Activated T-cell treated with anti-CD3 and anti-CD28 coated beads, Interleukin-2, amount 50 U/mL, for 48 hours (primary cell): ENCODE data around the gene TEC.
A peak's percentile ranks its signal among the peaks of the same experiment; 100 is the strongest.

Experiments used
- DNase-seq, 2 experiments: peaks; one replicate each; pipeline ENCODE4 v3.0.0-alpha.2; 2020

TEC gene

GRCh38 chr4:48153791-48154550 lies 115.7 kb downstream of the TEC start:
- DNase-seq = no peak

GRCh38 chr4:48152259-48152658 lies 117.4 kb downstream of the TEC start:
- no peak for DNase-seq

- DNase-seq = no peak
These were observed 119.7 kb downstream of the TEC start for GRCh38 chr4:48149827-48150370.

GRCh38 chr4:48147621-48148020 lies 122.0 kb downstream of the TEC start:
- no peak for DNase-seq

GRCh38 chr4:48141048-48141447 lies 128.6 kb downstream of the TEC start:
- no peak for DNase-seq

- DNase-seq = no peak
These were observed 129.9 kb downstream of the TEC start for GRCh38 chr4:48139691-48140090.

- DNase-seq = no peak
These were observed 130.7 kb downstream of the TEC start for GRCh38 chr4:48138936-48139335.

GRCh38 chr4:48138511-48138910 lies 131.1 kb downstream of the TEC start:
- DNase-seq = no peak

GRCh38 chr4:48137846-48138245 lies 131.8 kb downstream of the TEC start:
- DNase-seq = peak in 1 of 2 experiments; percentile 34

GRCh38 chr4:48134081-48134480 lies 135.6 kb downstream of the TEC start, which contains the start of gene TXK:
Gene TXK, minus strand, starts transcription at chr4:48134250. Its CDS starts 80 bp downstream, at chr4:48134170.
- no peak for DNase-seq

- DNase-seq = no peak
These were observed 136.0 kb downstream of the TEC start for GRCh38 chr4:48133669-48134068.

GRCh38 chr4:48131736-48132135 lies 137.9 kb downstream of the TEC start:
- no peak for DNase-seq

- DNase-seq = peak in 1 of 2 experiments; percentile 32
These were observed 139.5 kb downstream of the TEC start for GRCh38 chr4:48130100-48130499.

- peak; percentile 65 to 70 for DNase-seq
These were observed 140.2 kb downstream of the TEC start for GRCh38 chr4:48129307-48130014.

GRCh38 chr4:48127682-48128404 lies 141.8 kb downstream of the TEC start:
- peak; percentile 84 to 87 for DNase-seq

- no peak for DNase-seq
These were observed 142.4 kb downstream of the TEC start for GRCh38 chr4:48127231-48127630.

- no peak for DNase-seq
These were observed 143.0 kb downstream of the TEC start for GRCh38 chr4:48126621-48127020.

GRCh38 chr4:48124870-48125269 lies 144.8 kb downstream of the TEC start:
- DNase-seq = no peak

- no peak for DNase-seq
These were observed 146.9 kb downstream of the TEC start for GRCh38 chr4:48122756-48123155.

GRCh38 chr4:48121180-48121579 lies 148.5 kb downstream of the TEC start:
- DNase-seq = no peak

- no peak for DNase-seq
These were observed 149.5 kb downstream of the TEC start for GRCh38 chr4:48120132-48120531.

- no peak for DNase-seq
These were observed 150.0 kb downstream of the TEC start for GRCh38 chr4:48119646-48120045.

GRCh38 chr4:48118081-48118480 lies 151.6 kb downstream of the TEC start:
- no peak for DNase-seq
